Activated CD4-positive, alpha-beta T cell treated with anti-CD3 and anti-CD28 coated beads, Interleukin-10, Interleukin-2, amounts not matched to agents 100 ng/mL and 50 ng/mL, durations not matched to agents 16 hours and 8 hours (primary cell): ENCODE measurements around the gene TIMM29.
"Not testable (repeated sequence)": the region's sequence is repeated elsewhere in the genome, so short reads cannot be mapped to it uniquely, and the experiment has no call there.

Experiments used
- DNase-seq: peaks from one replicate; pipeline ENCODE4 v3.0.0-alpha.2; 2020

TIMM29 gene

DNA sequence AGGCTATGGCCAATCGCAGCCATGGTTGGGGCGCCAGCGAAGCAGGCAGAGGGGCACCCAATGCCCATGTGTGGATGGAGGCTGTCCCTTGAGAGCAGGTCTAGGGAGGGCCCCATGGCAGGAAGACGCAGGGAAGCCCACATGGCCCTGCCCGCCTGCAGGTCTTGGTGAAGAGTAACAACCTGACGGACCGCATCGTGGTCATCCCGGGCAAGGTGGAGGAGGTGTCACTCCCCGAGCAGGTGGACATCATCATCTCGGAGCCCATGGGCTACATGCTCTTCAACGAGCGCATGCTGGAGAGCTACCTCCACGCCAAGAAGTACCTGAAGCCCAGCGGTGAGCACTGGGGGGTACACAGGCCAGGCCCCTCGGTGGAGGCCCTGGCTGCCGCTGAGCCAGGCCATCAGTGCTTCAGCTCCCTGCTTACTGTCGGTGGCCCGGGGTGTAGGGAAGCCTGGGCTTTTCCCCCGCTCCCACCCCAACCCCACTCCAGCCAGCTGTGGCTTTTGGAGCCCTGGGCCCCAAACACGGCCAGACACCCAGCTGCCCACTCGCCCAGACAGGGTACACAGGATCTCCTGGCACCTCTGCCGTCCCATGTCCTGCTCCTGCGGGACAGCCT is 14.8 kb upstream of the TIMM29 start:
- no peak for DNase-seq

DNA sequence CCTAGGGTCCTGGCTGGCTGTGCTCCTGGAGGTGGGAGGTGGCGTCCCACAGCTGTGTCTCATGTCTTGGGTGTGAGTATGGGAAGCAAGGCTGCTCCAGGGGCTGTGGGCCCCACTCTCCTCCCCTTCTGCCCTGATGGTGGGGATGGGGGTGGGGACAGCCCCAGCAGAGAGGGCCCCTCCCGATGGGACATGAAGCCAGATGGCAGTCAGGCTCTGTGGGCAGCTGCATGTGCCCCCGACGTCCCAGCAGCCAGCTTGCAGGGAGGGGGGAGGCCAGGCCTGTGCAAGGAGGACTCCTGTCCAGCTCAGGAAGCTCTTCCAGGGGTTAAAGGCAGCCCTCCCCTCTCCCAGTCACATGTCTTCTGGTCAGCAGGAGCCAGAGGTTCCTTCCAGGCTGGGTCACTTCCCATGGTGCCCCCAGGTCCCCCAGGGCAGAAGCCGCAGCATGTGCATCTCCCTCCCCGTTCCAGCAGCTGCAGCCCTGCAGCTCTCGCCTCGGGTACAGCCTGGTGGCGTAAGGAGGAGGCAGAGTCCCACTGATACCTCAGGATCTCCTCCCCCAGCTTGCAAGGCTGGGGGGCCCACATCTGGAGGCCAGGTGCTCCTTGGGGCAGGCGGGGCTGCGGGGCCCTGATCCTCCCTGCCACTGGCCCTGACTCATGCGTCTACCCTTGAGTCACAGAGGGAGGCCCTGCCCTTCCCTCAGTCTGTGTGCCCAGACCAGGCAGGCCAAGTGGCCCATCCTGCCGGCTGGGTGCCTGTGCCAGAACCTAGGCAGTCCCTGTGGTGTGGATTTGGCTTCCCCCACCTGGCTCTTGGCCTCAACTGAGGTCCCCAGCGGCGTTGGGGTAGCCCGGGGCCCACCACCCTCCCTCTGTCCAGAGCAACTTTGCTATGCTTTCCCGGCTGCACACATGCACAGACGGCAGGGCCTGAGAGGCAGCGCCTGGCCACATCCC is 13.2 kb upstream of the TIMM29 start:
- no peak for DNase-seq

GRCh38 chr19:10916602-10917001 is 12.0 kb upstream of the TIMM29 start:
- no peak for DNase-seq

- no peak for DNase-seq
Observed at GRCh38 chr19:10918359-10918758, 10.3 kb upstream of the TIMM29 start.

DNA sequence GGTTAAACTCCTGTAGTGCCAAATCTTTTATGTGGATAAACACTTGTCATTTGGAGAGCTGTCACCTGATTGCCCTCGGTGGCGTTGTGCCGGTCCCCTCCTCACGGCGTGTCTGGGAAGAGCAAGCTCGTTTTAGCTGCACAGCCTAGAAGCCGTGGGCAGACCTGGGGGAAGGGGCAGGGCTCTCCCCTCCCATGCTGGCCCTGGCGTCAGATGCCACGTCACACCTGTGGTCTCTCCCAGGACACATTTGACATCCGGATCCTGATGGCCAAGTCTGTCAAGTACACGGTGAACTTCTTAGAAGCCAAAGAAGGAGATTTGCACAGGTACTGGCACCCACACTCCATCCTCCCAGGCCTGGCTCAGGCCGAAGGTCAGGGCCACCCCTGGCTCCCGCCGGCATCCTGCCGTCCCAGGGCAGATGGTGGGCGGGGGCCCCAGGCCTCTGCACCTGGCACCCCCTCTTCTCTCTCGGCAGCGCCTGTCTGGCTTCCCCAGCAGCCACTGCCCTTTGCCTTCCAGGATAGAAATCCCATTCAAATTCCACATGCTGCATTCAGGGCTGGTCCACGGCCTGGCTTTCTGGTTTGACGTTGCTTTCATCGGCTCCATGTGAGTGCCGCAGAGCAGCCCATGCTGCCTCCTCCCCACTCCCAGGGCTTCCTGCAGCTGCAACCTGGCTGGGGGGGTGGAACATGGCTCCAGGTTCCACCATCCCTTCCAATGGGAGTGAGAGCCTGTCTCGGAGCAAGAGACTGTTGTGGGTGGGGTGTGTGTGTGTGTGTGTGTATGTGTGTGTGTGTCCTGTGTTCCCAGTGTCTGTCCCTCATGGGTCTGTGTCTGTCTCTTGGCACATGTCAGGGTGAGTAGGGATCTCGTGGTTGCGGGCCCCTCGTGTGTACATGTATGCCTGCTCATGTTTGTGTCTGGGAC is 9.0 kb upstream of the TIMM29 start:
- DNase-seq = no peak

- DNase-seq = no peak
Observed at GRCh38 chr19:10920288-10920655, 8.3 kb upstream of the TIMM29 start.

GRCh38 chr19:10920781-10921180 is 7.8 kb upstream of the TIMM29 start:
- DNase-seq = no peak

- DNase-seq = no peak
Observed at GRCh38 chr19:10921199-10921909, 7.3 kb upstream of the TIMM29 start.

DNA sequence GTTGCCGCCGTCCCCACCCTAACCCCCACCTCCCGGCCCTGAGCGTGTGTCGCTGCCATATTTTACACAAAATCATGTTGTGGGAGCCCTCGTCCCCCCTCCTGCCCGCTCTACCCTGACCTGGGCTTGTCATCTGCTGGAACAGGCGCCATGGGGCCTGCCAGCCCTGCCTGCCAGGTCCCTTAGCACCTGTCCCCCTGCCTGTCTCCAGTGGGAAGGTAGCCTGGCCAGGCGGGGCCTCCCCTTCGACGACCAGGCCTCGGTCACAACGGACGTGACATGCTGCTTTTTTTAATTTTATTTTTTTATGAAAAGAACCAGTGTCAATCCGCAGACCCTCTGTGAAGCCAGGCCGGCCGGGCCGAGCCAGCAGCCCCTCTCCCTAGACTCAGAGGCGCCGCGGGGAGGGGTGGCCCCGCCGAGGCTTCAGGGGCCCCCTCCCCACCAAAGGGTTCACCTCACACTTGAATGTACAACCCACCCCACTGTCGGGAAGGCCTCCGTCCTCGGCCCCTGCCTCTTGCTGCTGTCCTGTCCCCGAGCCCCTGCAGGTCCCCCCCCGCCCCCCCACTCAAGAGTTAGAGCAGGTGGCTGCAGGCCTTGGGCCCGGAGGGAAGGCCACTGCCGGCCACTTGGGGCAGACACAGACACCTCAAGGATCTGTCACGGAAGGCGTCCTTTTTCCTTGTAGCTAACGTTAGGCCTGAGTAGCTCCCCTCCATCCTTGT is 6.5 kb upstream of the TIMM29 start:
- no peak for DNase-seq

- no peak for DNase-seq
Observed at GRCh38 chr19:10922638-10923014, 6.0 kb upstream of the TIMM29 start.

- DNase-seq = no peak
Observed at GRCh38 chr19:10923260-10924112, 5.1 kb upstream of the TIMM29 start.

DNA sequence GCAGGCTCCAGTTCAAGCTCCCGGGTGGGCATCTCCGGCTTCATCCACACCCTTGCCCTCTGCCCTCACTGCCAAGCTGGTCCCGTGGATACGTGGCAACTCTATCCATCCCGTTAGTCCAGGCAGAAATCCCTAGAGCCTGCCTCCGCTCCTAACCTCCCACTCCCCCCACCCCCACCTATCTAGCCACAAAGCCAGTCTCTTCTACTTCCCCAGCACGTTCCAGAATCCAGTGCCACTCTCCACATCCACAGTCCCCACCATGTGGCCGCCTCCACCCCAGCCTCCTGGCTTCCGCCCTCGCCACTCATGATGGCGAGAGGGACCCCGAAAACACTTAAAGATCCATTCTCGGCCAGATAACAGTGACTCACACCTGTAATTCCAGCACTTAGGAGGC is 4.0 kb upstream of the TIMM29 start:
- no peak for DNase-seq

DNA sequence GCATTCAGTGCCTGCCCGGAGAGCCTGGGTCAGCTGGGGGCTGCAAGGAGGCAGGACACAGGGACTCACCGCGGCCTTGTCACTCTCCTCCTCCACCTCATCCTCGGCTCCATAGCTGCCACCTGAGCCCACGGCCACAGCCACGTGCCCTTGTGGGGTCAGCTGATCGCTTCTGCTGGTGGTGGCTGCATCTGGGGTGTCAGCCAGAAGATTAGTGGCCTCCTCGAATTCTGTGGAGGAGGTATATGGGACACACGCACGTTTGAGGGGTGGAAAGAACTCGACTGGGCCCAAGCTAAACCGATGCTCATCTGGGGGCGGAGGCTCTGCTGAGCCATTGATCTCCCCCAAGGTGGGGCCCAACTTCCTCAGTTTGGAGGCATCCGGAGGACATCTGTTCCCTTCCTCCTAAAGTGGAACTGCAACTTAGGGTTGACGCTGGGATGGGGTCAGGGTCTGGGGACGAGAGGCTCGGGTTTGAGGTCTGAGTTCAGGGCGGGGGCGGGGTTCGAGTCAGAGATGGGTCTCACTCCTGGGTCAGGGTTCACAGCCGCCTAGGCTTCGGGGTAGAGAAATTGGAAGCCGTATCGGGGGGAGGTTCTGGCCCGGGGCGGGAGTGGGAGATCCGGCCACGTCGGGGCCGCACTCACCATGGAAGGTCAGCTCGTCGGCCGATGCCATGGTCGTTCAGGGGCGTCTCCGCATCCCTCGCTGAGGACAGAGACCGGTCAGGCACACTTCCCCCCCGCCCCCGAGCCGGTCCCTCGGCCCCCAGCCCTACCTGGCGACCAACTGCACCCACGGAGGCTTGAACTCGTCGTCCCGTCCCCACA is 665 bp upstream of the TIMM29 start:
- DNase-seq = no peak

GRCh38 chr19:10929402-10929794 is 787 bp downstream of the TIMM29 start:
- no peak for DNase-seq

DNA sequence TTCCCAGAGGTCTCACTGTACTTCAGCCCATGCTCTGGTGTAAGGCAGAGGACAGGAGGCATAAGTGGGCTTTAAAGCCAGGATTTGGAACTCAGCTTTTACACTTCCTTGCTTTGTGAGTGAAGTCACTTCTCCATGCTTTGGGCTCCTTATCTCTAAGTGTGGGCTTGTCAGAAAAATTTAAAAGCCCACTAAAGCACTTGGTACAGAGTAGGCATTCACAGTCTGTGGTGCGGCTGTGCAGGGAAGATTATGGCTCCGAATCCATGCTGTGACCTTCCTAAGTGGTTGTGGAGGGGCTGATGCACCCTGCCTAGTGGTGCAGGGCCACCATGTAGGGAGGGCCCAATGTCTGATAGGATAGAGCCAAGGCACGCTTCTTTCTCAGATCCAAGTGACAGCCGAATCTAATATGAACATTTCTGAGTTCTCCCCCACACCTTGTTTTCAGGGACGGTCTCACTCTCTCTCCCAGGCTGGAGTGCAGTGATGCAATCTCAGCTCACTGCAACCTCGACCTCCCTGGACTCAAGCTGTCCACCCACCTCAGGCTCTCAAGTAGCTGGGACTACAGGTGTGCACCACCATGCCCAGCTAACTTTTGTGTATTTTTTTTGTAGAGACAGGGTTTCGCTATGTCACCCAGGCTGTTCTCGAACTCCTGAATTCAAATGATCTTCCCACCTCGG is 6.9 kb downstream of the TIMM29 start:
- no peak for DNase-seq

GRCh38 chr19:10936661-10937084 is 8.1 kb downstream of the TIMM29 start:
- peak; percentile 64 for DNase-seq

DNA sequence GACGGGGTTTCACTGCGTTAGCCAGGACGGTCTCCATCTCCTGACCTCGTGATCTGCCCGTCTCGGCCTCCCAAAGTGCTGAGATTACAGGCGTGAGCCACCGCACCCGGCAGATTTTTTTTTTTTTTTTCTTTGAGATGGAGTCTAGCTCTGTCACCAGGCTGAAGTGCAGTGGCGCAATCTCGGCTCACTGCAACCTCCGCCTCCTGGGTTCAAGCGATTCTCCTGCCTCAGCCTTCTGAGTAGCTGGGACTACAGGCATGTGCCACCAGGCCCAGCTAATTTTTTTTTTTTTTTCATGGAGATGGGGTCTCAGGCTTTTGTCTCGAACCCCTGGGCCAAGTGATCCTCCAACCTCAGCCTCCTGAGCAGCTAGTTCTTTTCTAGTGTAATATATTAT is 13.0 kb downstream of the TIMM29 start:
- not testable (repeated sequence) for DNase-seq

- not testable (repeated sequence) for DNase-seq
Observed at GRCh38 chr19:10943412-10943811, 14.8 kb downstream of the TIMM29 start.

DNA sequence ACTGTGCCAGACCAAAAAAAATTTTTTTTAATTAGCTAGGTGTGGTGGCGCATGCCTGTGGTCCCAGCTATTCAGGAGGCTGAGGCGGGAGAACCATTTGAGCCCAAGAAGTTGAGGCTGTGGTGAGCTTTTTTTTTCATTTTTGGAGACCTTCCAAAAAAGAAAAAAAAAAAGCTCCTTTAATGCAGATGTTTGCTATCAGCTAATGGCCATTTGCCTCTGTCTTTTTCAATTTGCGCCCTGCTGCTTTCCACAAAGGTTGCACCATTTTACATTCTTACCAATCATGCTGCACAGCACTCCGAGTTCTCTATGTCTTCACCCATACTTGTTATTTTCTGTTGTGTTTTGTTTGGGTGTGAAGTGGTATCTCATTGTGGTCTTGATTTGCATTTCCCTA is 16.7 kb downstream of the TIMM29 start:
- DNase-seq = no peak
